GM19035 (cell line): ENCODE results near the gene ZMYND11.
A peak's percentile ranks its signal among the peaks of the same experiment; 100 is the strongest.
"Not testable (repeated sequence)": the region's sequence is repeated elsewhere in the genome, so short reads cannot be mapped to it uniquely, and the experiment has no call there.

Experiments
- ATAC-seq: cut with Tn5 transposase; IDR thresholded peaks from one replicate; pipeline ENCODE4 v1.9.1; 2021; ENCODE audit not compliant: unreplicated experiment

The ZMYND11 gene

DNA sequence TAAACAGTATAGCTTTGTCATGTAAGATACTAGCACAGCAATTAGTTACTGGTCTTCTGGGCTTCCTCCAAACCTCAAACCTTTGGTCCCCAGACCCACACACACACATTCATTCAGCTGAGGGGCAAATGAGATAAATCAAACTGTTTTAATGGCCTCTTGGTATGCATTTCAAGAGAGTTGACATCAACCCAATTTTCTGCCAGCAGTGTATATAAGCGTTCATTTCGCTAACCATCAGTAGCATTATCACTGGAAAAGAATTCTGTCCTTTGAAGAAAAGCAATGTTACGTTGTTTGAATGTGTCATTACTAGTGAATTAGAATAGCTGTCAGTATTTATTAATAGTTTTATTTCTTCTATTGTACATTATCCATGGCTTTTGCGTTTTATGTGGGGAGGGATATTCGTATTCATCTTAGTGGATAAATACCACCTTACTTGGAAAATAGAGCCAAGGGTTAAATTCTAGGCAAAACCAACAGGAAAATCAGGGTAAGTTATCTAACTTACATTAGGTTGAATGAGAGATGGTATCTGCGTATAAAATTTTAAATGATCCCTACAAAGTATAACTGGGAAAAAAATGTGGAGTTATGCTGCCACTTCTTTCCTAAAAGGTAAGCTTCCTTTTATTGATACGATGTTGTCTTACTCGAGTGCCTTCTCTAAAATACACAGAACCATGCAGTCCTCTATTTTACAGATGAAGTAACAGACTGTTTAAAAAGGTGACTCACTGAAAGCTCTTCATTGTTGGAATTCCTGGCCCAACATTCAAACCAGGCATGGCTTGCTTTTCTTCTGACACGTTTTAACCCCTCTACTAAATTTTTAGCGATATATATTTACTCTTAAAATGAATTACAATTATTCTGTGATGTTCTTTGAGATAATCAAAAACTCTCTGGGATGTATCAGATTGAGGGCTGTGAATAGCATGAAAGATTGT is 2.0 kb upstream of the ZMYND11 start:
- ATAC-seq, result no peak

DNA sequence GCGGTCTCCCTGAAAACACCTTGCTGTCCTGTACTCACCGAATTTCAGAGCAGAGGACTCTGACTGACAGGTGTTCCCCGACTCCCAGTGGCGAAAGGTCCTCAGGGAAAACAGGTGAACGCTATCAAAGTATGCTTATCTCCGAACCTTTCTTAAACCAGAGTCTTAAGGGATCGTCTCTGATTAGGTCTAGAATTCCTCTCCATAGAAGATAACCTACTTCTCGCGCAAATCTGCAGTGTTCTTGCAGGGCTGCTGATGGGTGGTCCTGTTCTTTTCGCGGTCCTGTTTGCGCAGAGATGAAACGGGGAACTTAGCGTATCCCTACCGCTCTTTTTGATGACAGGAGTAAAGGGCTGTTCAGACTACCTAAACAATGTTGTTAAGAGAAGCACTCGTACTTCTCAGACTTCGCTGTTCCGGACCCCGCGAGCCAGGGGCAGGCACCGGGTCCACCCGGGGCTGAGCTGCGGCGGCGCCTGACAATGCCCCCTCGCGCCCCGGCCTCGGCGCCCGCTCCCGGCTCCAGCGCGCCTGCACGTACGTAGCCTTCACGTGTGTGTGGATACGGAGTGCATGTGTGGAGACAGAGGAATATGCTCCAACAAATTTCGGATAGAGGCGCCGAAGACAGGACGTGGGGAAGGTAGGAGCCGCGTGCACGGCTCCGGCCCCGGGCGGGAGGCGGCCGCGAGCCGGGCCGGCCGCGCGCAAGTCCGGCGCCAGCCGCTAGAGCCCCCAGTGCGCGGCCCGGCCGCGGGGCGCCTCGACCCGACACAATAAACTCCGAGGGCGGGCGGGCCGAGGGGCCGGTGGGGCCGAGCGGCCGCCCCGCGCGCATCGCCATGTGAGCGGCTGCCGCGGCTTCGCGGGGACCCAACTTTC is 766 bp upstream of the ZMYND11 start:
- peak; percentile 46 for ATAC-seq

DNA sequence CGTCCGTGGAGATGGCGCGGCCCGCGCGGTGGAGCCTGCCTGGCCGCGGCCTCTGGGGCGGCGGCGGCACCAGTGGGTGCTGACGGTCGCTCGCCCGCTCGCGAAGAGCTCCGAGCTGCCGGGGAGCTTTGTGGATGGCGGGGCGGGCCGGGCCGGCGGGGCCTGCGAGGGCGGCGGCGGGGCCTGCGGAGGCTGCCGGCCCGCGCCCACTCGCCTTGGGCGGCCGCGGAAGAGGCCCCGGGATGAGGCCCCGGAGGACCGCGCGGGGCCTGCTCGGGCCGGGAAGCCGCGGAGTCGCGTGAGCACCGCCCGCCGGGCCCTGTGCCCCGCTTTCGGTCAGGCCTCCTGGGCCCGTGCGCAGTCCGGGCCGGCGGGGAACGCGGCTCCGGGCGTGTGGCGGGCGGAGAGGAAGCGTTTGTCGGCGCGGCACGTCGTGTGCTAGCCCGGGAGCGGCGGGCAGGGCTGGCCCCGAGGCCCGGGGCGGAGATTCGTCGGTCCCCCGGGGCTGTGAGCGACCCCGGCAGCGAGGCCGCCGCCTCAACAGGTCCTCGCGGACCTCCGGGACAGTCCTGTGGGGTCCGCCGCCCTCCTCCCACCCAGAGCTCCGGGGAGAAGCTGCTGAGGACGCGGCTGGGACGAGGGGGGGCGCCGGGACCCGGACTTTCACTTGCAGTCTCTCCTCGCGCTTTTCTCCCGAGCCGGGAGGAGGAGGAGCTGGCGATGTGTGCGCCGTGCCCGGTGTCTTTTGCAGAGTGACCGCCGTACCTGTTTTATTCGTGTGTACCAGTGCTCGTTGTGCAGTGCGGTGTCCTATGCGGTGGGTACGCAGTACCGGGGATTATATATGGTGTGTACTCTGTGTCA is 578 bp downstream of the ZMYND11 start:
- peak; percentile 41 for ATAC-seq

DNA sequence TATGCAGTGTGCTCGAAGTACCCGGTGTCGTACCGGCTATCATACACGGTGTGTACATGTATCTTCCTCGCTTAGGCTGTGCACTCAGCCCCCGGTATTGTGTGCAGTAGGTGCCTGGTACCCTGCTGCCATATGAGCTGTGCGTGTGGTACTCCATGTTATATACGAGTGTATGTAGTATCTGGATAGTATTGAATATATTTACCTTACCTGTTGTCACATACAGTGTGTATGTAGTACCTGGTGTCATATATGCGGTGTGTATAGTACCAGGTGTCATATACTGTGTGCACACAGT is 1.2 kb downstream of the ZMYND11 start:
- peak; percentile 0 for ATAC-seq

DNA sequence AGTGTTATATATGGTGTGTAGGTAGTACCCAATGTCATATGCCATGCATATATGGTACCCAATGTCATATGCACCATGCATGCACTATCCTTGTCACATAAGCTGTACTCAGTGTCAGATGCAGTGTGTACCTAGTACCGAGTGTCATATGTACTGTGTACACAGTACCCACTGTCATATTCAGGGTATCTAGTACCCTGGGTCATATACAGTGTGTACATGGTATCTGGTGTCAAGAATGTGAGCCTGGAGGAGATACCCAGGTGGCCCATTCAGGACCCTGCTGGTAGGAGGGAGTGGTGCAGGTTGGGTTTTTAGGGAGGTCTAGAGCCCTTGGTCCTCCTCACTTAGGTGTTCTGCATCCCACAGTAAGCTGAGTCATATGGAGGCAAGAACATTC is 1.8 kb downstream of the ZMYND11 start:
- ATAC-seq, result no peak

DNA sequence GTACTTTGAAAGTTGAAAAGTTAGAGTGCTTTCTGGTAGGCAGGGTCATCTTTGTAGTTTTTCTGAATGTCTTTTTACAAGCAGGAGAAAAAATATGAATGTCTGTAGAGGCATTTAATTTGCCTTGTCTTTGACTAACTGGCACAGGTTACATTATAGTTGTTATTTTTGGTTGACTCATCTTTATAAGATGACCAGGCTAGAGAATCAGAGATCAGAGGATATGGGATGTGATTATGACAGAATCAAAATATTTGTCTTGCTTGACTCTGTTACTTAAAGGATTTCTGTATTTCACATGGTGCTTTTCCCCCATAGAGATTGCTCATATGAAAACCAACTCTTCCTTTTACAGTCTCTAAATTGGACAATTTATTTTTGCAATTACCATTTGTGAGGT is 2.4 kb downstream of the ZMYND11 start:
- ATAC-seq, result no peak

DNA sequence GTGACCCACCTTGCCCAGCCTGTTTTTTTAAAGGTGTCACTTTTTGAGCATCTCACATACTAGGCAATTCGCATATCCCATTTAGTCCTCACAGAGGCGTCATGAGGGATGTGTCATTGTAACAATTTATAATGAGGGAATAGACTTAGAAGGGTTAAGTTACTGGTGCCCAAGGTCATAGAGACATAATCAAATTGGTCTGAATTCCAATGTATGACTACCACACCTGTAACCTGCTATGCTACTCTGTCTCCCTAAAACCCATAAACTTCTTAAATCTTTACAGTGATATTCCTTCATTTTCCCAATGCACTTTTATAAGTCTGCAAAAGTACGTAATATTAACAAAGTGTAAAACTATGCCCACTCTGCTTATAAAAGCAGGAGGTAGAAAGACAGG is 7.1 kb downstream of the ZMYND11 start:
- no peak for ATAC-seq

DNA sequence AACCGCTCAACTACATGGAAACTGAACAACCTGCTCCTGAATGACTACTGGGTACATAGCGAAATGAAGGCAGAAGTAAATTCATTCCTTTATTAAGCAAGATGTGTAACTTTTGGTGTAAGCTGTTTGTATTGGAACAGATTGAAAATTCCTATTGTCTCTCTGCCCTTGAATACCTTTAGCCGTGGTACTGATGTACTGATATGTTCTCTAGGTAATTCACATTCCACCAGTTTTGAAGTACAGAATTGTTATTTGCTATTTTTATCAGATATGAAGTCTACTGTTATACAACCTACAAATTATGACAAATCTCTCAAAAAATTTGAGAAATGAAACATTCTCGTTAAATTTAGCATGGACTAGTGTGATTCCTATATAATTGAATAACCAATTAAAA is 17.7 kb downstream of the ZMYND11 start:
- ATAC-seq, result no peak

DNA sequence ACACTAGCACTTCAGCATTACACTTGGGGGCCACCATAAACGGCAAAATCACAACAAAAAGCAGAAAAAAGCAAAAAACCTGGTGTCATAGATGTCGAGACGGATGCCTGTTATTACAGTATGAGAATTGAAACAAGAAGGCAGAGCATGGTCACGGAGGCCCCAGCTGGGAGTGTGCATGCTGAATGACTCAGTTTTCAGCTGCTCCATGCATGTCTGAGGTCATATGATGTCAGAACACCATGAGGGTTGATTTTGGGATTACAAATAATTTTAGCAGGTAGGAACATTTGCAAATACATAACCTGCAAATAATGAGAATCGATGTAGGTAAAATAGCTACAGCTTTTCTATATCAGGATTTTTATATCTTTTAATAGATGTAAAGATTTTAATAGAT is 19.1 kb downstream of the ZMYND11 start:
- no peak for ATAC-seq

DNA sequence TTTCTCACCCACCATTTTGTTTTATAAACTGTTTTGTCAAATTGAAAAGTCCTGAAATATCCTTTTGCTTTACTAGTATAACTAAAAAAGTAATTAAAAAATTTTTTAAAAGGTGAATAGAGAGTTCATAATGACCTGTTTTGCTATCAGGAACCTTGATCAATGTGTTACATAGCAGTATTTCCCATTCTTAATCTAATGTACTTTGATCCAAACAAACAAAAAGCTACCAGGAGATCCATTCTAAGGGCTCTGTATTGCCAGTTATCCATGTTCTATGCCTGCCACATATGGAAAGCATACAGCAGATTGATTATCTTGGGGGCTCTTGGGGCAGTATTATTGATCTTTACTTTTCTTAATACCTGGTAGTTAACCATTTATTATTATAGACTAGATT is 32.1 kb downstream of the ZMYND11 start:
- ATAC-seq, result no peak

DNA sequence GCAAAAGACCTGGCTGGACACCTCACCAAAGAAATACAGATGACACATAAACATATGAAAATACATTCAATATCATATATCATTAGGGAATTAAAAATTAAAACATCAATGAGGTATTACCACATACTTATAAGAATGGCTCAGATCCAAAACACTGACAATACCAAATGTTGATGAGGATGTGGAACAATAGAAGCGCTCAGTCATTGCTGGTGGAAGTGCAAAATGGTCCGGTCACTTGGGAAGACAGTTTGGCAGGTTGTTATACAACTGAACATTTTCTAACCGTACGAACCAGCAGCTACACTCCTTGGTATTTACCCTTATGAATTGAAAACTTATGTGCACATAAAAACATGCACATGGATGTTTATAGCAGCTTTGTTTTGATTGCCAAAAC is 38.5 kb downstream of the ZMYND11 start:
- no peak for ATAC-seq

DNA sequence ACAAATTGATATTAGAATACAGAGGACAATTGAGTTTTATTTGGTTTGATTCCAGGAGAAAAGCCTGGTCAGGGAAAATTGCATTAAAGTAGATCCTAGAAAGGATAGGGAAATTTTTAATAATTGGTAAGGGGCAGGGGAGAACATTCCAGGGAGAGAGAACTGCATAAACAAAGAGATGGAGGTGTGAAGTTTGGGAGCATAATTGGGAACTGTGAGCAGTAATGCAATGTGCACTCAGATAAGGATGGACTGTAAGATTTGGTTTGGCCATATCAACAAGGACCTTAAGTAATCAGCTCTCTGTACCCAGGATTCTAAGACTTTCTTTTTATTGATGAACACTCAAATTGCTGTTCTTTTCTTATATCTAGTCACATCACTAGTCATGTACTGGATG is 41.4 kb downstream of the ZMYND11 start:
- no peak for ATAC-seq

DNA sequence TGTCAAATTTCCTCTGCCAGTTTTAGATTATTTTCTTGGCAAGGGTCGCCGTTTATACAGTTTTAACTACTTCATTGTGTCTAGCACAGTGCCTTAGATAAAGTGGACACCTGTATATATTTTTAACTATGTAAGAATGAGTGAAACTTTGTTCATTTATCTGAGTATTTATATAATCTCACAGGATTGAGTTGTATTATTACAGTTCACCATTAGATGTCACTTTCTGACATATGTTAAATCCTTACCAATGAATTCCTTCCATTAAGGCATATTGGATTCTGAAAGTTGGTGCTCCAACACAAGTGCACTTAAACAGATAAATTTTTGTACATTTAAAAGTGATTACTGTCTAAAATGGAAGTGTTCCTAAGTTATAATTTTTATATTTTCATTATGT is 43.0 kb downstream of the ZMYND11 start:
- ATAC-seq, result no peak

DNA sequence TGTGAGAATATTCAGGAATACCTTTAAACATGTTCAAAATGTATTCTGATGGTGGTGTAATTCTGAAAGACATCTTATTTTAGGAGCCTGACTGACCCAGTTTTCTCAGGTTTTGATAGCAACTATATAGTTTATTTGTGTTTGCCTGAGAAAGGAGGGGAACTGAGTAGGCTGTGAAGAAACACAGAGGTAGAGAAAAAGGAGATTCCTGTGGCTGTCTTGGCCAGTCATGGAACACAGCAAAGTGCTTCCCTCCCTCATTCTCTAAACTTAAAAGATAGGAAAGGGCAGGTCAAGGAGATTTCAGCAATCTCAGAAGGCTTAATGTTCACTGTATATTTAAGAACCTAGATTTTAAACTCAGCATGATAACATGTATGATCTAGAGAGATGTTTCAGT is 43.5 kb downstream of the ZMYND11 start:
- ATAC-seq, result no peak

DNA sequence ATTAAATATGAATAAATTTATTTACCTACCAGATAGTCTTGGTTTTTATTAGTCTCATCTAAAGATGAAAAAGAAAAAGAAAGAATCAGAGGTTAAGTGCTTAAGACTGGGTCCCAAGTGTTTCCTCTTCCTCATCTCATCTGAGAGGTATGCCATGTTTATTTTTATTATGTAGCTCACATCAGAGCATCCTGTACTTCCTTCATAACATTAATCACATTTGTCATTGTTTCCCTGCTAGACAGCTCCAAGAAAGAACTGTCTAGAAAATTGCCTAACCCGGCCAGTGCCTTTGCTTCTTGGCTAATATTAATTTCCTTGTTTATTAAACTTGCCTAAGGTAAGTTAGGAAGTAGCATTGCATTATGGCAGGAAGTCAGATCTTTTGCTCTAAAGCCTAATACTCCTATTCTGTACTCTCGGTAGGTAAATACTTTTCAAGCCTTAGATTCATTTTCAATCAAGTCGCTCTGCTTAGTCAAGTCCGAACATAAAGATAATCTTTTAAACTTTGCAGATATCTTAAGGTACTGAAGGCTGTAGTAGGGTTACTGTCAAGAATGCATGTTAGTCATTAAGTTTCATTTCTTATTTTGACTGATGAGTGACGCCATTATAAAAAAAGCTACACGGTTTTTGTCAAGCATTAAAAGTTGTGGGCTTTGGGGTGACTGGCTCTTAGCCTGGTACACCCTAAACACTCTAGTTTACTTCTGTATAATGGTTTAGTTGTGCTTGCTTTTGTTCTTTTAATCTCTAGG is 47.4 kb downstream of the ZMYND11 start:
- ATAC-seq, result no peak

DNA sequence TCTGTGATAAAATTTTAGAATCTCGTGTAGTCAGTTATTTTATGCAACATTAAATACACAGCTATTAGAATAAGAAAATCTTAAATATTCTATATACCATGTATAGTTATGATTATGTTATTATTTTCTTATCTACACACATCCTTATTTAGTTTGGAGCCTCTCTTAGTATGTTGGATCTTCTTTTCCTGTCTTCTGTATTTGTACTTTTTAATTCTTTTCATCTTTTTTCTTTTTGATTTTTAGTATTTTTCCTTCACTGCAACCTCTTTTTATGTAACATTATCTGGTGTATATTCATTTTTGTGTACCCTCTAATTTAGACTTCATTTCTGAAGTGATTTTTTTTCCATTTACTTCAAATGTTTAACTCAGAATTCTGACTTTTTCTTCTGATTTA is 48.9 kb downstream of the ZMYND11 start:
- ATAC-seq, result no peak

DNA sequence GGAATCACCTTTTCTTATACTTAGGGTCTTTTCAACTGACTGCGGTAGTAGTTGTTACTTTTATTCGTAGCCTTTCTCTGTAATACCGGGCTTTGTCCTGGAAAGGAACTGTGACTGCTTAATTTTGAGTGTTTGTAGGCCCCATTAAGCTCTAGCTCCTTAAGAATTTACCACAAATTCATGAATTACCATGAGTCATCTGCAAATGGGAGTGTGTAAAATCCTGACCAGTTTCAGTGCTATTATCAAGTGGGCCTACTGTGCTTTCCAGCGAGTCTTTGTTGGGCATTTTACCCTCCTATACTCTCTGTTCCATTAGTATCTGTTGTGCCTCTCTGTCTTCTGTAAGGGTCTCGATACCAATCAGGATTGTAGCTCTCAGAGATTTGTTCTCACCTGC is 49.7 kb downstream of the ZMYND11 start:
- ATAC-seq, result no peak

DNA sequence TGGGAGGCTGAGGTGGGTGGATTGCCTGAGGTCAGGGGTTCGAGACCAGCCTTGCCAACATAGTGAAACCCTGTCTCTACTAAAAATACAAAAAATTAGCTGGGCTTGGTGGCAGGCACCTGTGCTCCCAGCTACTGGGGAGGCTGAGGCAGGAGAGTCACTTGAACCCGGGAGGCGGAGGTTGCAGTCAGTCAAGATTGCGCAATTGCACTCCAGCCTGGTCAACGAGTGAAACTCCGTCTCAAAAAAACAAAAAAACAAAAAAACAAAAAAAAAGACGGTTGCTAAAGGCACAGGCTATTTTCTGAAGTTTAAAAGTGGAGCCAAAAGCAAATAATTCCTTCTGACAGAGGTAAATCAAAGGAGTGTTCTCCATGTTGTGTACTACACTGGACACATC is 50.3 kb downstream of the ZMYND11 start:
- ATAC-seq, result not testable (repeated sequence)

DNA sequence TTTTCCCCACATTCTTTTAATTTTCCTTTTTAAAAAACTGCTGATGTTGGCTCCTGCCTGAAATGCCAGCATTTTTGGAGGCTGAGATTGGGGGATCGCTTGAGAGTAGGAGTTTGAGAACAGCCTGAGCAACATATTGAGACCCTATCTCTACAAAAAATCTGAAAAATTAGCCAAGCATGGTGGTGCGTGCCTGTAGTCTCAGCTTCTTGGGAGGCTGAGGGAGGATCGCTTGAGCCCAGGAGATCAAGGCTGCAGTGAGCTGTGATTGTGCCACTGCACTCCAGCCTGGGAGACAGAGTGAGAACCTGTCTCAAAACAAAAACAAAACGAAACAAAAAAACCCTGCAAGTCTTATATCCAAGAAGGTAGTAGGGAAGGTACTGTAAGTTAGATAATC is 51.7 kb downstream of the ZMYND11 start:
- ATAC-seq, result no peak

DNA sequence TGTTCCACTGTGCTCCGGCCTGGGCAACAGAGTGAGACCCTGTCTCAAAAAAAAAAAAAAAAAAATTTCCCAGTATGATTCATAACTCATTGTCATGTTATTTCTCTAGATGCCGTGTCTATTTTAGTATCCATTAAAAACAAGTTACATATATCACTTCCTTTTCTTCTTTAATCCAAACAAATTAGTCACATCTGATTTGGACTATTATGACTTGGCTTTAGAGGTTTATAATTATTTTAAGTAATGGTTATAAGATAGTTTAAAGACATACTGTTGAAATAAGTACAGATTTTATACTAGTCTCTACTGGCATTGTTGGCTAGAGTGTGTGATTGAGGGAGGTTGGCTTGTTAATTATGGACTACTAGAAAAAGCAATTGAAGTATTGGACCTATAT is 53.3 kb downstream of the ZMYND11 start:
- ATAC-seq, result no peak

DNA sequence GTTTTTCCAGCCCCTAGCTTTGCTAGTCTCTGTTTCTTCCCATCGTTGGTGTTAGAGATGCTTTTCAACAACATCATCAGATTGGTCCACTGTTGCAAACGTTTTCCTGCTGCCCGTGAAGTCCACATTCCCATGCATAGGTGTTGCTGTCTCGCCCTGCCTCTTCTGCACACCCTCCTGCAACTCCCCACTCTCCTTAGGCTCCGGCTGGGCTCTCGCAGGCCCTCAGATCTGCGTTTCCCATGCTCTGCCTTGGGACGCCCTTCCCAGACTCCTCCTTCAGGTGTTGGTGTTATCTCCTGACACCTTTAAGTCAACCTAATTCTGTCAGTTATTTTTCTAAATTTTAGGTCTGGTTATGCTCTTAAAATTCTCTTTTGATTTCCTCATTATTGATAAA is 55.0 kb downstream of the ZMYND11 start:
- ATAC-seq, result no peak
